Stimulated activated CD4-positive, alpha-beta T cell treated with anti-CD3 and anti-CD28 coated beads, Interleukin-12 subunit alpha, Interleukin-12 subunit beta, amount 100 ng/mL, for 24 hours (primary cell): ENCODE results near the gene G6PC2.
"Not testable (repeated sequence)": the region's sequence is repeated elsewhere in the genome, so short reads cannot be mapped to it uniquely, and the experiment has no call there.

Experiments used
- DNase-seq, 2 experiments: peaks; one replicate each; pipeline ENCODE4 v3.0.0-alpha.2; 2020; ENCODE audit warnings: low read depth in 2 of 2

Gene G6PC2

DNA sequence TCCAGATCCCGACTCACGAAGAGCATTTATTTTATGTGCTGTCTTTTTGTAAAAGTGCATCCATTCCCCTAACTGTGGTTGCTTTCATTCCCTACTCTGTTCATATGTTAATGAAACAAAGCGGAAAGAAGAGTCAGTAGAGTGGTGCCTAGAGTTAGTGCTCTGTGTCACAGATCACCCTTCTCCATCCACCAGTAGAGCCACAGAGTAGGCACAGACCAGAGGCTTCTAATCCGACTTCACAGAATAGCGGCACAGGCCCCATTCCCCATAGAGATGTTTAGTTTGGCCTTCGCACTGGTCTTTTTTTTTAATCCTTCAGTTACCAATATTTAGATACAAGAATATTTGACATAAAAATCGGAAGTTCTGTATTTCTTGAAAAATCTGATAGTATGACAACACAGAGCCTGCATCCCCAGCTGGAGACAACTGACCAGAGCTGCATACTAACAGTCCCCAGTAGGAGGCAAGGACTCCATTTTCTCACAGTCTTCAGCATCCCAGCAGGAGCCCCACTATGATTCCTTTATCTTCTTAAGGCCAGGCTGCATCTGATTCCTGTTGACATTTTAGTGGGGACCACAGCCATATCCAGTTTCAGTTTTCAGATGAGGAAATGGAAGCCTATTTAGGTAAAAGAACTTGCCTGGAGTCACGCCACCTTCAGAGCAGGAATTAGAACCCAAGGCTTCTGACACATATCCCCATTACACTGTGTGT is 7.0 kb downstream of the G6PC2 start:
- no peak for DNase-seq

DNA sequence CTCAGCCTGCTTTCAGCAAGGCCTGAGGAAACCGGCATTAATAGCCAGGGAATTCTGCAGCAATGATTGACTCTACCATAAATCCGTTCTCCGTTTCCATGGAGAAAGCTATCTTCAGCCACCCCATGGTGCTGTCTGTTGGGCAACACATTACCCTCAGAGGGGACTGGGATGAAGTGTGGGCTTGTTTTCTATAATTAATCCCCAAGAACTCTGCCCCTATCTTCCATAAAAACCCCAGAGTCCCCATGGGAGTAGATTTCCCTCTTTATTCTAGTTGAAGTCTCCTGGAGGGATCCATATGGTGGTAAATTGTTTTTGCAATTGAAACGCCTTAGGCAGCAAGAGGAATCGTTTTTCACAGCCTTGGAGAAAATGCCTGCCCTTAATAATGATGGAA is 9.2 kb downstream of the G6PC2 start:
- DNase-seq = no peak

DNA sequence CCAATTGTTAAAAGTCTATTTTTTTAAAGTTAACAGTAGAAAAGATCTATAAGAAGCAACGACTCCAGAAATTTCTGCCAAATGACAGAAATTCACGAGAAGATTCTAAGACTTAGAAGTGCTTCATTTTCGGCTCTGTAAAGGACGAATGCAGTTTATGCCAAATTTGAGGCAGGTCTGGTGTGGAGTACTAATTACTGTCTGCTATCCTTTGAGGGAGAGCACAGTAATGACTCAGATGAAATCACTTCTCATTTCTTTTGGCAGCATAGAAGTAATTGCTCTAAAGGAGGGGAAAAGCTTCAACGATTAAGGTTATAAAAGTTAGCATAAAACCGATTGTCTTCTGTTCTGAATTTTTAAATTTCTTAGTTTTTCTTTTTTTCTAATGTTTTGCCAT is 11.4 kb downstream of the G6PC2 start:
- DNase-seq = no peak

DNA sequence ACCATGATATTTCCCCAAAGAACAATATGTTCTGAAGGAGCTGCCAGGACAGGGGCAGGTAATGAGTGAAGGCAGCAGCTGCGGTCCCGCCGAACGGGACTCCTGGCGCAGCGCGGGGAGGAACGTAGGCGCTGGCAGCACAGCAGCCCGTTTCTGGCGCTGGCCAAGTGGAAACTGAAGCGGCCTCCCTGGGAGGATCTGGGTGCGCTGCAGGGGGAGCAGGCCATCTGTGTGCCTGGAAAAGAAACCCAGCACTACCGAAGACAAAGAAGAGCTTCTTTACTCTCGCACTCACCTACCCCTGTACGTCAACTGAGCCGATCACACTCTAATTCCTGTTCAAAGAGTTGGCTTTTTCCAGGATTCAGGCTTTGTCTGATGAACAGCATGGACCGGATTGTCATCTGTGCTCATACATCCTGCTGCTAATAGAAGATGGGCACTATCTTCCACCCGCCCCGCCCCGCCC is 11.8 kb downstream of the G6PC2 start:
- no peak for DNase-seq

DNA sequence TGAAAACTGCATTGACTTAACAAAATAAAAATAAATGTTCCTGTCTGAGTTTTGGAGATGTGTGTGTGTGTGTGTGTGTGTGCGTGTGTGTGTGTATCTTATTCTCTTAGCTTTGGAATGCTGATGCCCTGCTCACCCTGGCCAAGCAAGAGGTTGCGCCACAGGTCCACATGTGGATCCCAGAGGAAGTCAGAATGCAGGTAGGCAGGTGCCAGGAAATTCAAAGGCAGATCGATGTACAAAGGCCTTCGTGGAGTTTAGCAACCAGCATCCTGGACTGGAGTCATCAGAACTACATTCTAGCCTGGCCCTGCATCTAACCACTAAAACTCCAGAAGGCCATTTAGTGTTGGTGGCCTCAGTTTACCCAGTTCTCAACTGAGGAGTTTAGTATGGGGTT is 12.4 kb downstream of the G6PC2 start:
- DNase-seq = no peak

DNA sequence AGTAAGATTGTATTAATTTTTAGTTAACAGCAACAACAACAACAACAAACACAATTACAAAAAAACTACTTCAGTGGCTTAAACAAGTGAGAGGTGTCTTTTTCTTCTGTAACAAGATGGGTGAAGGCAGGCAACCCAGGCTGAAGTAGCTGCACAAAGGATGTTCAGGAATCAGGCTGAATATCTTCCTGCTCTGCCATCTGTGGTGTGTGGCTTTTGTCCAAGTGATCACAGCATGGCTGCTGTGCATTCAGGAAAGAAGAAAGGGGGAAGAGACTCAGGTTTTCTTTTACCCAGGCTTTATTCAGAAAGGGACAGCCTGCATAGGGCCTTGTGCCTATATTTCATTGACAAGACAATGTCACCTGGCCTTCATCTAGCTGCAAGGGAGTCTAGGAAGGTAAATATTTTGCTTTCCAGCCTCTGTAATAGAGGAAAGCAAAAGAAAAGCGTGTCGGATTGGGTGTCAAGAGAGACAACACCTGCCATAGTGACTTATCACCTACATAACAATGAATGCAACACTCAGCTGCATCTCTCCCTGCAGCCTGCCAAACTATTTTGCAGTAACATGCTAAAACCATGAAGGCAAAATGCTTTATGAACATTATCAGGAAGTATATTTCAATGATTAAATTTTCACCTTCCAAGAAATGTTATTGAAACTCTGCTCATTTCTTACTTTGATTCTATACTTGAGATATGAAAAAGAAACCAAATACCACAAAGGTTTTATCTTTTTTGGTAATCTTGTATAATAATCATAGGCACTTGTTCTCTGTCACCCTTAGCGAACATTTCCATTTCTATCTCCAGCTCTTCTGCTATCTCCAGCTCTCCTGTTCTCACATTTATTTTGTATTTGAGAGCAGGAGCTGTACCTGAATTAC is 14.6 kb downstream of the G6PC2 start:
- no peak for DNase-seq

DNA sequence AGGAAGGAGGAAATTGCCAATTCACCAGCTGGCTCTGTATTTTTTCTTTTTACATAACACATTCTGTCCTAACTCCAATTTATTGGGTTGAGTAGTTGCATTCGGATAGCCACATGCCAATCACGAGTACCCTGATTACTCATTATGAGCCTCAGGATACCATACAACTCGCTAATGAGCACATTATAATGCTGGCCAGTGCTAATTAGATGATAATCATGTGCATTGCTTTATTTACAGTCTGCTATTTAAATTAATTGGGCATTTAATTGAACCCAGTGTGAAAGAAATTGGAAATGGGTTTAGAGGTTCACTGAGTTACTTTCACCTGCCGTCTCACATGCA is 15.2 kb downstream of the G6PC2 start:
- DNase-seq = no peak

DNA sequence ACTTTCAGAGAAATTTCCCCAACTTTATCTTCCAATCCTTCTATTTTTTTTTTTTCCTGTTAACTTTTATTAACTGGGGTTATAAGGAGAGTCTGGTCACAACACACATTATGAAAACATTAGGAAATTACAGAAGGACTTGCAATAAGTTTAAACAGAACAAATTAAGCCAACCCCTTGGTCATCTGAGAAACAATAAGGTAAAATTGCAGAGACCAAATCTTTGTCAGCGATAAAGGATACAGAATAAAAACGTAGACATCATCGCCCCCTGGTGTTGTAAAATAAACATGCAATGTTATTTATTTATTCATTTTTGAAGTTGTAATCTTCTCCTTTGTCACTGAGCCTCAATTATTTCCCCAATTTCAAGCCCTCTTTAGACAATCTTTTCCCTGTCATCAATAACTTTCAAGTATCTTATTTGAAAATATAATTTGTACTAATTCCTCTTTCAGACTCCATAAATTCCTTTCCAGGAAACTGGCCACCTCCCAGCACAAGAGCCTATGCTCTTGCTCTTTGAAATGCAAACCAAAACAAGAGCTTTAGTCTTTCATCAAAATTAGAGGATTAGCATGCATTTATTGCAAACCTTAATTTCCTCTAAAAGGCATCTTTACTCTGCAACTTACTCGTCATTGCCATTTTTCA is 19.5 kb downstream of the G6PC2 start:
- DNase-seq = no peak

DNA sequence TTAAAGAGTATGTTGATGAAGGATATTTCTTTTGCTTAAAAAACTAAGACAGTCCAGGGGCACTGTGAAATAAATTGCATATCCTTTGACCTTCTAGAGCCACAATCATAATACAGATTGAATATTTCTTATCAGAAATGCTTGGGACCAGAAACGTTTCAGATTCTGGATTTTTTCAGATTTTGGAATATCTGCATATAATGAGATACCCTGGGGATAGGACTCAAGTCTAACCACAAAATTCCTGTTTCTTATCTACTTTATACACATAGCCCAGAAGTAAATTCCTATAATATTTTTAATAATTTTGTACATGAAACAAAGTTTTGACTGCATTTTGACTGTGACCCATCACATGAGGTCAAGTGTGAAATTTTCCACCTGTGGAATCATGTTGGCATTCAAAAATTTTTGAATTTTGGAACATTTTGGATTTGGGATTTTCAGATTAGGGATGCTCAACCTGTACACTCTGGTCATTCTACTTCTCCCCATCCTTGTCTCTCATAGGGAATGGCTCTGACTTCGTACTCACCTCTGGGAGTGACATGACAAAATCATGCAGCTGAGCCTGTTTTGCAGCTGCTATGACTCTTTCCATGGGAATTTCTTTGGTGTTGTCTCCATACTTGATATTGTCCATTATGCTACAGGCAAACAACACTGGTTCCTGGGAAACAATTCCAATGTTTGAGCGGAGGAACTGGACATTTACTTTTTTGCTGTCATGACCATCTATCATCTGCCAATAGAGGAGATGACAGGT is 25.7 kb downstream of the G6PC2 start:
- no peak for DNase-seq

DNA sequence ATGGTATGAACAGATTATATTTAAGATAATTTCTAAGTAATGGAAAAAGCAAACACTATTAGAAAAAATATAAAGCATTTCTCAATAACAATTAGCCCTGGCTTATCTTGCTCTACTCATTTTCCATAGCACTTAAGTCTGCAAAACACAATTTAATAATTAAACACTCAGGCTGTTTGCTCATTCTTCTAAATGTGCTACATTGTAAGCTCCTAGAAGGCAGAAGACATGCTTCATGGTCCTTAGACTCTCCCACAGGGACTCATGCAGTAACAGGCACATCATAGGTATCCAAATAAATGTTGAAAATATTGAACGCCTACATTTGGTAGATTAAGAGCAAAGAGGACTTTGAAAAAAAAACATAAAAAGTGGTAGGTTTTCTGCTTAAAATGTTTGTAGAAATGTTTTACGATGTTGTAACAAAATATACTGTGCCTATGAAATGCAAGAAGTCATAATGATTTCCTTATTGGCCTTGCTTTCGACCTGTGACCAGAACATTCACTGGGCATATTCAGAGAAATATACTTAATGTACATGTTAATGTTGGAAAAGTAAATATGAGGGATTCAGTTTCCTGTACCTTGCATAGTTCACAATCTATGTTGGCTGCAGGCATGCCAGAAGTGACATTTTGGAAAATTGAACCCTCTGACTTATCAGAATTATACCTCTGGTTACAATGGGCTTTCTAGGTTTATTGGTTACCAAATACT is 27.2 kb downstream of the G6PC2 start:
- DNase-seq = no peak

DNA sequence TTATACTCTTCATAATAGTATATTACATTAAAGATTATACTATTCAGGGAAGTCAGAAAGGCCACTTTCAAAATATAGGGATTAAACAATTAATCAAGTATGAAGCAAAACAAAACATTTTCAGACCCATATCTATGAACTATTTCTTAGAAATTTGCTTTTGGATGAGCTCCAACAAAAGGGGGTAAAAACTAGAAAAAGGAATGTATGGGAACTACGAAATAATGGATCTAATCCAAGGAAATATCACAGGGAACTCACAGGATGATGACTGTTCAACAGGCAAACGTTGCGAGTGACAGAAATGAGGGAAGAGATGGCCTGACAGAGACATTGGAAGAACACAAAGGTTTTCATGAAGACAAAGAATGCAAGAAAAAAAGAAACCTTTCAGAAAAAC is 27.9 kb downstream of the G6PC2 start:
- DNase-seq = no peak

DNA sequence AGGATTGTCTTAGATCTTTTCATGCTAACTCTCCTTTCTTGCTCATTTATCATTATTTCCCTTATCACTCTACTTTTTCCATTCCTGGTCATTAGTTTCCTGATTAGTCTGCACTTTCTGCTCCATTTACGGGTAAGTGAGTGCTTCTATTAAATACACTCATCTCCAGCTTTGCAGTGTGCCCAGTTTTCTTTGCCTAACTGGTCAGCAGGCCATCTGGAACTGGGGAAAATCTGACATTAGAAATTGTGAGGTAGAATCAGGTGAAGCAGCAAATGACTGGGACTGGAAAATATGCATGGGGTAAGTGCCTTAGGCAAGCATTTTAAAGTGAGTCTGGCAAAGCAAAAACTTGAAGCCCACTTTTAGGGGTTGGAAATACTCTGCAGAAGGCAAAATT is 29.2 kb downstream of the G6PC2 start:
- no peak for DNase-seq

DNA sequence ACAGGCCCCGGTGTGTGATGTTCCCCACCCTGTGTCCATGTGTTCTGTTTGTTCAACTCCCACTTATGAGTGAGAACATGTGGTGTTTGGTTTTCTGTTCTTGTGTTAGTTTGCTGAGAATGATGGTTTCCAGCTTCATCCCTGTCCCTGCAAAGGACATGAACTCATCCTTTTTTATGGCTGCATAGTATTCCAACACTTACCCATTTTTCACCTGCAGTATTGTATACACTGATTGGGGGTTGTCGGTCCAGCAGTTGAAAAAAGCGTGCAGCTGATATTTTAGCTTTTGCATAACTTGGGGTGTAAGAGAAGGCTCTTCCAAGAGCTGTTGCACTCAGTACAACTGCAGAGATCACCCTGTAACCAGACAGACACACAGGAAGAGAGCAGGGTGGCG is 31.1 kb downstream of the G6PC2 start:
- DNase-seq = not testable (repeated sequence)

DNA sequence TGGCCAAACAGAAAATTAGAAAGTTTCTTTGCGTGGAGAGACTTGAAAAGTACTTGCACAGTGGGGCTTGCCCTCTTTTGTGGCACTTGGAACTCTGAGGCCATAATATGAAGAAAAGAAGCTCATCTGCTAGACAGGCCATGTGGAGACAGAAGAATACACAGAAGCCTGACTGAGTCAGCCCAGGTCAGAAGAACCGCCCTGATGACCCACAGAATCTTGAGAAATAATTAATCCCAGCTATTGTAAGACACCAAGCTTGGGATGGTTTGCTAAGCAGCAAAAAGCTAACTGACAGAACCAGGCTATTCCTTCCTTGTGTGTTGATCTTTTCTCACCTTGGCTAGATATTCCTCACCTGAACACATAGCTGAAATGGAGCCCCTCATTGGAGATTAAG is 33.7 kb downstream of the G6PC2 start:
- no peak for DNase-seq

DNA sequence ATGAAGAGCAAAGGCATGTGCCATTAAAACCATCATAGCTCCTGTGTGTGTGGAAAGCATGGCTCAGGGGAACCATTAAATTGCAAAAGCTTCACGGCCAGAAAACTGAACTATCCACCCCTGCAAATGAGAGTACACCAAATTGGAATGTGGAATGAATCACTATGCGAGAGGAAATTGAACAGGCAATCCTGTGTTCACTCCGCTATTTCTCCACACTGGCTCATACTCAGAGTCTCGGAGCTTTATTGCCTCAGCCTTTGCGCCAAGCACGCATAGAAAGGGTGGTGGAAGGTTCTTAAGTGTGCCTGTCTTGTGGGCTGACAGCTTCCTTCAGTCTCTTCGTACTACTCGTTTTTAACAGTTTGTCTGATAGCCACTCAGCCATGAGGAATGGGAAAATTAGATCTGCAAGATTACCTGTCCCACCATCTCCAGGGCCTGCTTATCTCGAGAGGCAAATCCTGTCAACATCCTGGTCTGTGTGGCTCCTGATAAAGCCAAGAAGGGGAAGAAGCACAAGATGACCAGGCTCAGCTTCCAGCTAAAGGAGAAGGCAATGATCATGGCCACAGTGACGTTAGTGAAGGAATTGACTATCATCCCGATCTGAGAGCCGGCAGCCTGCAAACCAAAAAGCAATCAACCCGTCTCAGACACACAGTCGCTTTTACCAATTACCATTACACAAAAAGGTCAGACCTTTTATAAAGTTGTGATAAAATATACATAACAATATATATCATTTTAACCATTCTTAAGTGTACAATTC is 34.9 kb downstream of the G6PC2 start:
- DNase-seq = no peak

DNA sequence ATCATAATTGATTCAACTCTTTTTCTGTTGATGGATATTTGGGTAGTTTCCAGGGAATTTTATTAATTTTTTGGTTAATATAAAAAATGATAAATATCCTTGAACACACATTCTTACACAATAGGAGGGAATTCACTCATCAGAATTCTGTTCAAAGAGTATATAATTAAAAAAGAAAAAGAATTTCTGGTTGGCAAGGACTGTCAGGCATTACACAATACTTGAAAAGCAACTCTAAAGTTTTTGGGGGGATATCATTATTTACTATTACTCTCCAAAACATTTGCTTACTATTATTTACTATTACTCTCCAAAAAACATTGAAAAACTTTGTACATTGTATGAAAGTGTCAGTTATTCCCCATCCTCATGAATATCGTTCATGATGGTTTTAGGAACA is 38.0 kb downstream of the G6PC2 start:
- DNase-seq = no peak

DNA sequence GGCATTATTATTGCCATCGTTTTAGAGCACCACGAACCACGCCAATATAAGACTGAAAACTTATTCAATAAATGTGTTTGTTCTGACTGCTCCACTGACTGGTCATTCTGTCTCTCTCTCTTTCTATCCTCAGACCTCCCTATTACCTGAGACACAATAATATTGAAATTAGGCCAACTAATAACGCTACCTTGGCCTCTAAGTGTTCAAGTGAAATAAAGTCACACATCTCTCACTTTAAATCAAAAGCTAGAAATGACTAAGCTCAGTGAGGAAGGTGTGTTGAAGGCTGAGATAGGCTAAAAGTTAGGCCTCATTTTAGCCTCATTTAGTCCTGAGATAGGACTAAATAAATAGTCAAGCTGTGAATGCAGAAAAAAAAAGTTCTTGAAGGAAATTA is 38.8 kb downstream of the G6PC2 start:
- no peak for DNase-seq

DNA sequence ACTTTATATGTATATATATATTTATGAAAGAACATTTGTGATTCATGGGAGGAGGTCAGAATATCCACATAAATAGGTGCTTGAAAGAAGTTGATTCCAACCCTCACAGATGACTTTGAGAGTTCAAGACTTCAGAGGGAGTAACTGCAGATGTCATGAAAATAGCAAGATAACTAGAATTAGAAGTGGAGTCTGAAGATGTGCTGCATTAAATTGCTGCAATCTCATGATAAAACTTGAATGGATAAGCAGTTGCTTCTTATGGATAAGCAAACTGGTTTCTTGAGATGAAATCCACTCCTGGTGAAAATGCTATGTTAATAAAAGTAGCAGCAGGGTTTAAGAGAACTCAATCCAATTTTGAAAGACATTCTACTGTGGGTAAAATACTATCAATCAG is 40.2 kb downstream of the G6PC2 start:
- DNase-seq = no peak

DNA sequence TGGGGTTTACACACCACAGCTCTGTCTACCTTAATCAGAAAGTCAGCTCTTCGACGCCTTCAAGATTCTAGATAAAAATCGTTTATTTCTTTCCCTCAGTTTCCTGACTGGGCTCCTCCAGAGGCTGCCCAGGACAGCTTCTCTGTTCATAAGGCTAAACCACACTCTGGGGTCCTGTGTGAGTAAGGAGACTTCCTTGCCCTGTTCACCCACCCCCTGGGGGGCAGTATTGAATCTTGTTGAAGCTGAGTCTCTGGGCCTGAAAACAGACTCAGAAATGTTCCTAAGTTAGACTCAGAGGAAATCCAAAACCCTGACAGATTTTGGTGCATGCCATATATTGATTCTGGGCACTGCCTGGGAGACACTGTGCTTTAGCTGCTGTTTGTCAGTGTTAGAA is 43.0 kb downstream of the G6PC2 start:
- DNase-seq = no peak

DNA sequence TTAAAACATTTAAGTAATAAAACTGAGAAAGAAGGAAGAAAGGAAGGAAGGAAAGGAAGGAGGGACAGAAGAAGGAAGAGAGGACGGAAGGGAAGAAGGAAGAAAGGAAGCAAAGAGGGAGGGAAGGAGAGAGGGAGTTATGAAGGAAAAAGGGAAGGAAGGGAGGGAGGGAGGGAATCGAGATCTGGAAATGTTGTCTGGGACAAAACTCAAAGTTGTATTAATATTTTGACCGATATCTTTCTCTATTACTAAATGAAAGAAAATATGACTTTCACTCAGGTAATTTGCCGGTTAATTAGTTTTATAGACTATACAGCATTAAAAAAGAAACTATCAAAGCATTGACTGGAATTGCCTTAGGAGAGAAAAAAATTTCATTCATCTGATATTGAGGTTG is 44.4 kb downstream of the G6PC2 start:
- DNase-seq = no peak
